ENCODE data around the gene TRIM10. TPM values are rescaled to one million over a fixed set of nuclear protein-coding genes. Genes with fewer than 3 reads are reported as not detected.

The TRIM10 gene
- total and polyA plus RNA-seq, 10 of the 15 experiments (the other 5 are each of a cell fraction or from before 2014, with no cell fraction given), result 0.01 TPM; not detected in 9

GRCh38 chr6:30113841-30114240 lies 47.2 kb downstream of the TRIM10 start:
- in situ Hi-C loops (cut with MboI), result no loop called here
- TF ChIP-seq ZNF622 (IDR thresholded peaks at IDR 0.05), result no peak
- H3K4me2 ChIP-seq (ENCODE audit: control insufficient read depth, insufficient read depth), result peak overlapping the region; percentile 79
- no peaks in the 10 kb centered on the region for H3K79me2 ChIP-seq (ENCODE audit: control insufficient read depth, insufficient read depth, low read length)
- RAD21 ChIA-PET (ENCODE audit: unreplicated experiment), result interaction anchor here (1.2 to 3.7 kb wide), 4 partner anchors 11 to 16 kb away, joined by 3 to 43 read pairs (median 10); no protein-coding TSS in a partner anchor
- peak; percentile 6; the same call in 2 of the 3 replicates for ATAC-seq
- H3K9ac ChIP-seq (ENCODE audit: control insufficient read depth, insufficient read depth, low read length), result no peak overlapping the region
- SMC1A ChIA-PET (ENCODE audit: uncharacterized antibody, unreplicated experiment), result interaction anchor here (6.5 to 16.6 kb wide), 2 partner anchors 9 to 17 kb away, joined by 57 to 647 read pairs; partner anchors contain the start of gene TRIM40
- no peaks in the 10 kb centered on the region for H3K36me3 ChIP-seq (ENCODE audit: control insufficient read depth in 2 of 2, insufficient read depth in 2 of 2, low read length in 1 of 2)
- 0 out of 2 replicates have a peak overlapping the region, but pooled peaks have one; percentile 11 for H3K27ac ChIP-seq (ENCODE audit: control insufficient read depth, insufficient read depth)
- no peak for DNase-seq (ENCODE audit: low read depth, low spot score)
- H3K27me3 ChIP-seq (replicated peaks in 1 of 2; ENCODE audit: control insufficient read depth in 2 of 2, insufficient read depth in 2 of 2, low read length in 1 of 2), result no peaks in the 10 kb centered on the region; a peak in 1 of 4 replicates
- BruUV-seq (replicated peaks), result no TSS peak
- H2AFZ ChIP-seq (ENCODE audit: control insufficient read depth, low read depth, low read length), result no peak overlapping the region
- peaks cover 22% of the 10 kb centered on the region for H3K4me1 ChIP-seq (ENCODE audit: control insufficient read depth, insufficient read depth, low read length)
- no peak for FAIRE-seq
- no peaks in the 10 kb centered on the region for H3K9me3 ChIP-seq (replicated peaks; ENCODE audit: control insufficient read depth, insufficient read depth, low read length)
- POLR2A ChIA-PET, result interaction anchor here (1.0 to 6.3 kb wide), 4 partner anchors 10 to 17 kb away, joined by 3 to 43 read pairs (median 11); no protein-coding TSS in a partner anchor
- intact Hi-C loops (cut with micrococcal nuclease; ENCODE audit: unreplicated experiment), result no loop called here
- 35% methylated on average over 1 of the region's 1 CpG for WGBS (ENCODE audit: insufficient coverage, insufficient replicate concordance, low lambda C conversion rate, missing lambda C conversion rate)
- H3K4me3 ChIP-seq, result no peak overlapping the region
- CTCF ChIA-PET, result interaction anchor here (0.8 to 7.0 kb wide), 7 partner anchors 10 to 145 kb away, joined by 3 to 96 read pairs (median 23); no protein-coding TSS in a partner anchor
- no peaks in the 10 kb centered on the region for H4K20me1 ChIP-seq (ENCODE audit: control insufficient read depth, insufficient read depth)

GRCh38 chr6:30113003-30113759 lies 47.8 kb downstream of the TRIM10 start, which contains the start of gene TRIM31:
Gene TRIM31 (minus strand): TSS chr6:30113090. CDS start chr6:30112805, 285 bp downstream.
- in situ Hi-C loops (cut with MboI) (no loop called here), intact Hi-C loops (cut with micrococcal nuclease; ENCODE audit: unreplicated experiment) (no loop called here)
- 17% methylated on average over 3 of the region's 3 CpGs for WGBS (ENCODE audit: insufficient coverage, insufficient replicate concordance, low lambda C conversion rate, missing lambda C conversion rate)
- Histone ChIP-seq H3K9me3 (replicated peaks; ENCODE audit: control insufficient read depth, insufficient read depth, low read length) (no peaks in the 10 kb centered on the region), H3K79me2 (ENCODE audit: control insufficient read depth, insufficient read depth, low read length) (no peaks in the 10 kb centered on the region), H3K4me1 (ENCODE audit: control insufficient read depth, insufficient read depth, low read length) (peaks cover 22% of the 10 kb centered on the region), H4K20me1 (ENCODE audit: control insufficient read depth, insufficient read depth) (no peaks in the 10 kb centered on the region), H3K27ac (ENCODE audit: control insufficient read depth, insufficient read depth) (0 out of 2 replicates have a peak within 1 kb of the TSS, but pooled peaks have one; percentile 11), H3K27me3 (replicated peaks in 1 of 2; ENCODE audit: control insufficient read depth in 2 of 2, insufficient read depth in 2 of 2, low read length in 1 of 2) (no peaks in the 10 kb centered on the region; a peak in 1 of 4 replicates), H2AFZ (ENCODE audit: control insufficient read depth, low read depth, low read length) (no peak within 1 kb of the TSS), H3K4me2 (ENCODE audit: control insufficient read depth, insufficient read depth) (peak within 1 kb of the TSS; percentile 79), H3K9ac (ENCODE audit: control insufficient read depth, insufficient read depth, low read length) (no peak within 1 kb of the TSS), H3K4me3 (no peak within 1 kb of the TSS), H3K36me3 (ENCODE audit: control insufficient read depth in 2 of 2, insufficient read depth in 2 of 2, low read length in 1 of 2) (no peaks in the 10 kb centered on the region)
- BruUV-seq (replicated peaks), result no TSS peak
- ATAC-seq (peak; percentile 90), DNase-seq (ENCODE audit: low read depth, low spot score) (peak; percentile 55), FAIRE-seq (peak; percentile 62)
- ChIA-PET POLR2A (interaction anchor here (0.6 to 6.3 kb wide), 4 partner anchors 9 to 18 kb away, joined by 3 to 43 read pairs (median 4); no protein-coding TSS in a partner anchor), SMC1A (ENCODE audit: uncharacterized antibody, unreplicated experiment) (interaction anchor here (6.5 to 16.6 kb wide), 2 partner anchors 9 to 17 kb away, joined by 57 to 647 read pairs; partner anchors contain the start of gene TRIM40), CTCF (interaction anchor here (1.0 to 7.0 kb wide), 4 partner anchors 10 to 146 kb away, joined by 3 to 96 read pairs (median 69); no protein-coding TSS in a partner anchor), RAD21 (ENCODE audit: unreplicated experiment) (interaction anchor here (1.2 to 3.7 kb wide), 5 partner anchors 9 to 18 kb away, joined by 3 to 43 read pairs (median 9); no protein-coding TSS in a partner anchor)
- TF ChIP-seq CTCF (IDR thresholded peaks at IDR 0.05 in 2 of 3, conservative IDR thresholded peaks at IDR 0.05 in 1 of 3; ENCODE audit: control insufficient read depth in 2 of 3, extremely low read depth in 1 of 3, insufficient read depth in 1 of 3, low read depth in 3 of 3, low read length in 3 of 3), result no peak
- no peak for TF ChIP-seq FOXK2 (IDR thresholded peaks at IDR 0.05)
- TF ChIP-seq PAX8 (IDR thresholded peaks at IDR 0.05), result no peak
- TF ChIP-seq NR2C1 (IDR thresholded peaks at IDR 0.05), result peak; percentile 61
- no peak for TF ChIP-seq KDM1A (IDR thresholded peaks at IDR 0.05; ENCODE audit: borderline replicate concordance)
- peak; percentile 82 for TF ChIP-seq DPF2 (IDR thresholded peaks at IDR 0.05)
- TF ChIP-seq PBX3 (IDR thresholded peaks at IDR 0.05; ENCODE audit: insufficient replicate concordance, low read depth, low read length), result no peak
- no peak for TF ChIP-seq EGR1 (IDR thresholded peaks at IDR 0.05; ENCODE audit: borderline replicate concordance in 1 of 2, low read depth in 2 of 2, low read length in 2 of 2)
- no peak for TF ChIP-seq SIN3A (IDR thresholded peaks at IDR 0.05; ENCODE audit: low read depth, low read length)
- peak; percentile 97 for TF ChIP-seq NR2F1 (conservative IDR thresholded peaks at IDR 0.05)
